ENCODE measurements around the gene TPD52L1. TPM values are rescaled to one million over a fixed set of nuclear protein-coding genes. Genes with fewer than 3 reads are reported as not detected.
"Not testable (repeated sequence)": the region's sequence is repeated elsewhere in the genome, so short reads cannot be mapped to it uniquely, and the experiment has no call there.

The TPD52L1 gene
- total RNA-seq, 1 donor from 2014 or later: 7.2 TPM

GRCh38 chr6:125157725-125158124, 4.2 kb downstream of the TPD52L1 start:
- Mint-ChIP-seq H3K36me3 (ENCODE audit: unreplicated experiment) (no peaks in the 10 kb centered on the region), H3K4me3 (ENCODE audit: unreplicated experiment) (no peak overlapping the region), H3K9me3 (ENCODE audit: unreplicated experiment) (no peaks in the 10 kb centered on the region), H3K27ac (ENCODE audit: unreplicated experiment) (no peak overlapping the region), H3K27me3 (ENCODE audit: unreplicated experiment) (no peaks in the 10 kb centered on the region), H3K4me1 (ENCODE audit: unreplicated experiment) (peaks cover 9% of the 10 kb centered on the region)
- no peak for DNase-seq (ENCODE audit: extremely low spot score, unreplicated experiment)
- TF ChIP-seq, protein P1, sequence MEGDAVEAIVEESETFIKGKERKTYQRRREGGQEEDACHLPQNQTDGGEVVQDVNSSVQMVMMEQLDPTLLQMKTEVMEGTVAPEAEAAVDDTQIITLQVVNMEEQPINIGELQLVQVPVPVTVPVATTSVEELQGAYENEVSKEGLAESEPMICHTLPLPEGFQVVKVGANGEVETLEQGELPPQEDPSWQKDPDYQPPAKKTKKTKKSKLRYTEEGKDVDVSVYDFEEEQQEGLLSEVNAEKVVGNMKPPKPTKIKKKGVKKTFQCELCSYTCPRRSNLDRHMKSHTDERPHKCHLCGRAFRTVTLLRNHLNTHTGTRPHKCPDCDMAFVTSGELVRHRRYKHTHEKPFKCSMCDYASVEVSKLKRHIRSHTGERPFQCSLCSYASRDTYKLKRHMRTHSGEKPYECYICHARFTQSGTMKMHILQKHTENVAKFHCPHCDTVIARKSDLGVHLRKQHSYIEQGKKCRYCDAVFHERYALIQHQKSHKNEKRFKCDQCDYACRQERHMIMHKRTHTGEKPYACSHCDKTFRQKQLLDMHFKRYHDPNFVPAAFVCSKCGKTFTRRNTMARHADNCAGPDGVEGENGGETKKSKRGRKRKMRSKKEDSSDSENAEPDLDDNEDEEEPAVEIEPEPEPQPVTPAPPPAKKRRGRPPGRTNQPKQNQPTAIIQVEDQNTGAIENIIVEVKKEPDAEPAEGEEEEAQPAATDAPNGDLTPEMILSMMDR (IDR thresholded peaks at IDR 0.05): no peak

DNA sequence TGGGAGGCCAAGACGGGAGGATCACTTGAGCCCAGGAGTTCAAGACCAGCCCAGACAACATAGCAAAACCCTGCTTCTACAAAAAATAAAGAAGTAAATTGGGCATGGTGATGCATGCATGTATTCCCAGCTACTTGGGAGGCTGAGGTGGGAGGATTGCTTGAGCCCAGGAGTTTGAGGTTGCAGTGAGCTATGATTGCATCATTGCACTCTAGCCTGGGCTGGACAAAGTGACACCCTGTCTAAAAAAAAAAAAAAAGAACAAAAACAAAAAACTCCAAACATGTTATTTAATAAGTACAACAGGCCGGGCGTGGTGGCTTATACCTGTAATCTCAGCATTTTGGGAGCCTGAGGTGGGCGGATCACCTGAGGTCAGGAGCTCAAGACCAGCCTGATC, 9.8 kb downstream of the TPD52L1 start:
- H3K9me3 Mint-ChIP-seq (ENCODE audit: unreplicated experiment); H3K27me3 Mint-ChIP-seq (ENCODE audit: unreplicated experiment); H3K27ac Mint-ChIP-seq (ENCODE audit: unreplicated experiment); H3K4me3 Mint-ChIP-seq (ENCODE audit: unreplicated experiment); DNase-seq (ENCODE audit: extremely low spot score, unreplicated experiment); H3K4me1 Mint-ChIP-seq (ENCODE audit: unreplicated experiment); H3K36me3 Mint-ChIP-seq (ENCODE audit: unreplicated experiment): not testable (repeated sequence)

- Mint-ChIP-seq H3K27me3 (ENCODE audit: unreplicated experiment) (no peaks in the 10 kb centered on the region), H3K27ac (ENCODE audit: unreplicated experiment) (no peak overlapping the region), H3K4me3 (ENCODE audit: unreplicated experiment) (no peak overlapping the region), H3K9me3 (ENCODE audit: unreplicated experiment) (no peaks in the 10 kb centered on the region), H3K36me3 (ENCODE audit: unreplicated experiment) (no peaks in the 10 kb centered on the region), H3K4me1 (ENCODE audit: unreplicated experiment) (no peaks in the 10 kb centered on the region)
- no peak for DNase-seq (ENCODE audit: extremely low spot score, unreplicated experiment)
- TF ChIP-seq, protein P1 (IDR thresholded peaks at IDR 0.05): no peak
Measured at GRCh38 chr6:125163811-125164210, 10.2 kb downstream of the TPD52L1 start.

GRCh38 chr6:125164696-125165095, 11.1 kb downstream of the TPD52L1 start:
- H3K27me3 Mint-ChIP-seq (ENCODE audit: unreplicated experiment): no peaks in the 10 kb centered on the region
- DNase-seq (ENCODE audit: extremely low spot score, unreplicated experiment): no peak
- H3K9me3 Mint-ChIP-seq (ENCODE audit: unreplicated experiment): no peaks in the 10 kb centered on the region
- H3K4me1 Mint-ChIP-seq (ENCODE audit: unreplicated experiment): peaks cover 2% of the 10 kb centered on the region
- no peaks in the 10 kb centered on the region for H3K36me3 Mint-ChIP-seq (ENCODE audit: unreplicated experiment)
- TF ChIP-seq, protein P1 (IDR thresholded peaks at IDR 0.05): no peak
- H3K4me3 Mint-ChIP-seq (ENCODE audit: unreplicated experiment): no peak overlapping the region
- H3K27ac Mint-ChIP-seq (ENCODE audit: unreplicated experiment): no peak overlapping the region

DNA sequence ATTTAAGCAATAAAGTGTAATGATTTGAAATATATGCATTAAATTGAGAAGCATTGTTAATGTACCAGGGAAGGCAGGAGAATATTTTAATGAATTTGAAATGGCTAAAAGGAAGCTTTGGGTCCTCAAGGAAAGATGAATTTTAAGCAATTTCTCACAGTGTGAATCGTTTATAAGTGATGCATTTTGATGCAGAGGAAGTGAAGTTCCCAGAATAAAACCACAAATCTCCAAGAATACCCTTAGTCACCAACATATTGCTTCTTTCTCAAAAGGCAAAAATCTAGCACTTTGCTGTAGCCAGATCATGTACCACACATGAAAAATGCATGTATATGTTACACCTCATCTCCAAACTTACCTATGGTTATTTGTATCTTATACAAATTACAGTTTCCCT, 11.7 kb downstream of the TPD52L1 start:
- Mint-ChIP-seq H3K27ac (ENCODE audit: unreplicated experiment) (no peak overlapping the region), H3K9me3 (ENCODE audit: unreplicated experiment) (no peaks in the 10 kb centered on the region), H3K27me3 (ENCODE audit: unreplicated experiment) (no peaks in the 10 kb centered on the region), H3K36me3 (ENCODE audit: unreplicated experiment) (no peaks in the 10 kb centered on the region), H3K4me1 (ENCODE audit: unreplicated experiment) (peaks cover 2% of the 10 kb centered on the region), H3K4me3 (ENCODE audit: unreplicated experiment) (no peak overlapping the region)
- TF ChIP-seq, protein P1 (IDR thresholded peaks at IDR 0.05): no peak
- DNase-seq (ENCODE audit: extremely low spot score, unreplicated experiment): no peak

GRCh38 chr6:125165776-125166175, 12.2 kb downstream of the TPD52L1 start:
- H3K9me3 Mint-ChIP-seq (ENCODE audit: unreplicated experiment): no peaks in the 10 kb centered on the region
- no peaks in the 10 kb centered on the region for H3K27me3 Mint-ChIP-seq (ENCODE audit: unreplicated experiment)
- DNase-seq (ENCODE audit: extremely low spot score, unreplicated experiment): no peak
- no peak overlapping the region for H3K27ac Mint-ChIP-seq (ENCODE audit: unreplicated experiment)
- TF ChIP-seq, protein P1 (IDR thresholded peaks at IDR 0.05): no peak
- no peaks in the 10 kb centered on the region for H3K36me3 Mint-ChIP-seq (ENCODE audit: unreplicated experiment)
- peaks cover 2% of the 10 kb centered on the region for H3K4me1 Mint-ChIP-seq (ENCODE audit: unreplicated experiment)
- H3K4me3 Mint-ChIP-seq (ENCODE audit: unreplicated experiment): no peak overlapping the region
